HepG2 (cell line): ENCODE measurements around the gene RAPGEF2. TPM values are rescaled to one million over a fixed set of nuclear protein-coding genes. Genes with fewer than 3 reads are reported as not detected.

ENCODE experiments used
- ATAC-seq: fragments of 200-7000 bp; cut with Tn5 transposase; 3 replicates; pipeline ENCODE4 v1.9.1; 2020; ENCODE audit warnings: mild to moderate bottlenecking, moderate library complexity
- BruUV-seq: library from RNA; stranded (reverse); fragments of 400-500 nt; replicated peaks from 2 replicates; lab custom pipeline; 2021; lab: Mats Ljungman, UMichigan
- CTCF ChIA-PET: fragments of 300-600 bp; formaldehyde crosslinking; extraction: SDS; loops from one replicate; lab custom pipeline; 2021; ENCODE audit warnings: low total read pairs, inconsistent platforms, low intra/inter-chr PET ratio; lab: Yijun Ruan, JAX
- POLR2A ChIA-PET: fragments of 350-600 bp; sonication (Branson Sonifier 250); formaldehyde crosslinking; loops from one replicate; lab custom pipeline; 2020; ENCODE audit warnings: antibody characterized with exemption, inconsistent platforms; lab: Yijun Ruan, JAX
- DNase-seq: peaks from one replicate; pipeline ENCODE4 v3.0.0-alpha.2; 2015; ENCODE audit warnings: low spot score
- FAIRE-seq: peaks from 3 replicates; lab custom pipeline; 2011; peaks lifted over from hg19 to GRCh38; lab: Jason Lieb, UNC
- H2AFZ ChIP-seq: one replicate; pipeline ENCODE4 v1.6.1; 2011; ENCODE audit warnings: low read length, inconsistent platforms
- H3K27ac ChIP-seq: fragments of 300-600 bp; 3 replicates; pipeline ENCODE4 v1.8.0; 2011; ENCODE audit warnings: mixed run types, mild to moderate bottlenecking, mixed read lengths, low read length, inconsistent platforms; ENCODE audit not compliant: insufficient read depth; ENCODE audit errors: extremely low read length
- H3K27me3 ChIP-seq, 2 experiments: fragments of 200-600 bp in 1 of 2; 2 replicates in 1 of 2; 3 replicates in 1 of 2; pipeline versions ENCODE4 v1.6.0 to v1.8.0; 2011; ENCODE audit warnings: low read length in 2 of 2, mild to moderate bottlenecking in 2 of 2, moderate library complexity in 2 of 2, inconsistent platforms in 1 of 2; ENCODE audit not compliant: insufficient read depth in 2 of 2, control insufficient read depth in 1 of 2
- H3K36me3 ChIP-seq, 2 experiments: fragments of 200-600 bp in 1 of 2; replicated peaks in 1 of 2; 2 replicates in 1 of 2; 3 replicates in 1 of 2; pipeline versions ENCODE4 v1.5.1 to v1.8.0; 2011; ENCODE audit warnings: low read length in 2 of 2, inconsistent platforms in 1 of 2; ENCODE audit not compliant: insufficient read depth in 2 of 2, control insufficient read depth in 1 of 2
- H3K4me1 ChIP-seq: 2 replicates; pipeline ENCODE4 v1.5.1; 2012; ENCODE audit warnings: low read length, inconsistent platforms; ENCODE audit not compliant: insufficient read depth
- H3K4me2 ChIP-seq: 2 replicates; pipeline ENCODE4 v1.6.0; 2011; ENCODE audit warnings: low read depth, low read length, inconsistent platforms
- H3K4me3 ChIP-seq, 3 experiments: fragments of 200-600 bp in 1 of 3; sonication (generic), shearing (Covaris generic) in 1 of 3; replicated peaks in 1 of 3; 2 replicates each; pipeline ENCODE4 v1.5.1; 2011 to 2016; ENCODE audit warnings: low read length in 3 of 3, inconsistent platforms in 2 of 3, low read depth in 2 of 3, mild to moderate bottlenecking in 2 of 3, control low read depth in 1 of 3, mixed read lengths in 1 of 3; ENCODE audit not compliant: insufficient read depth in 1 of 3
- H3K79me2 ChIP-seq: one replicate; pipeline ENCODE4 v1.6.1; 2011; ENCODE audit warnings: low read length, inconsistent platforms; ENCODE audit not compliant: insufficient read depth
- H3K9ac ChIP-seq: 2 replicates; pipeline ENCODE4 v1.6.0; 2011; ENCODE audit warnings: mild to moderate bottlenecking, low read depth, low read length, inconsistent platforms; ENCODE audit not compliant: insufficient read depth
- H3K9me3 ChIP-seq: 2 replicates; pipeline ENCODE4 v1.5.1; 2012; ENCODE audit warnings: mild to moderate bottlenecking, low read length
- H4K20me1 ChIP-seq: 2 replicates; pipeline ENCODE4 v1.6.0; 2011; ENCODE audit warnings: inconsistent platforms, mild to moderate bottlenecking, low read length, moderate library complexity; ENCODE audit not compliant: insufficient read depth
- HIVEP1 ChIP-seq: sonication (generic); formaldehyde crosslinking; IDR thresholded peaks from 2 replicates; pipeline ENCODE4 v1.4.0; 2020; ENCODE audit warnings: mild to moderate bottlenecking, missing genetic modification reagents
- JARID2 ChIP-seq: sonication (generic); formaldehyde crosslinking; IDR thresholded peaks from 2 replicates; pipeline ENCODE4 v1.8.1; 2023; ENCODE audit warnings: missing genetic modification reagents, inconsistent platforms; ENCODE audit not compliant: insufficient replicate concordance
- NONO ChIP-seq, 2 experiments: fragments of 450-650 bp in 1 of 2; sonication (generic) in 1 of 2; formaldehyde crosslinking in 1 of 2; IDR thresholded peaks in 1 of 2; conservative IDR thresholded peaks in 1 of 2; 2 replicates each; pipeline versions ENCODE4 v1.6.1 to v1.8.0; 2017 to 2022; ENCODE audit warnings: mild to moderate bottlenecking in 1 of 2, missing genetic modification reagents in 1 of 2, moderate library complexity in 1 of 2
- PHF8 ChIP-seq: sonication (generic); formaldehyde crosslinking; IDR thresholded peaks from 2 replicates; pipeline ENCODE4 v1.5.0; 2020; ENCODE audit warnings: missing genetic modification reagents
- REXO4 ChIP-seq: sonication (generic); formaldehyde crosslinking; IDR thresholded peaks from 2 replicates; pipeline ENCODE4 v1.8.0; 2022; ENCODE audit warnings: missing genetic modification reagents, mild to moderate bottlenecking, borderline replicate concordance
- SP5 ChIP-seq: IDR thresholded peaks from 2 replicates; pipeline ENCODE4 v1.6.1; 2016; ENCODE audit warnings: low read depth, borderline replicate concordance
- U2AF2 ChIP-seq: fragments of 200-400 bp; formaldehyde crosslinking; IDR thresholded peaks from 2 replicates; pipeline ENCODE4 v1.6.1; 2017; ENCODE audit warnings: low read depth, mild to moderate bottlenecking, low read length
- WGBS: methylation state at CpG from one replicate; pipeline ENCODE4 v1.1.6; 2017; ENCODE audit warnings: low lambda C conversion rate; 5-methylcytosine and 5-hydroxymethylcytosine counted together
- in situ Hi-C: cut with HindIII; loops from 2 replicates; pipeline ENCODE4 v1.10.0; 2017; ENCODE audit warnings: low pct_unique_long_range_greater_than_20kb; ENCODE audit not compliant: extremely low pct_ligation_motif_present
- intact Hi-C: fragments of 100-400 bp; cut with micrococcal nuclease; formaldehyde crosslinking; loops from one replicate; pipeline ENCODE4 v1.10.0; 2022; ENCODE audit not compliant: unreplicated experiment
- polyA plus RNA-seq, 8 experiments: library from polyadenylated mRNA; depleted of rRNA in 3 of 8; stranded (reverse) in 7 of 8; unstranded in 1 of 8; fragments of >200 nt; fragmentation: Illumina TruSeq in 4 of 8; extraction: Trizol in 4 of 8; gene quantifications; 2 replicates each; pipeline versions ENCODE4 v1.2.1 to v1.2.3, GENCODE V29; 2011 to 2016; ENCODE audit warnings: low read depth in 4 of 8, missing spikeins in 1 of 8, mixed read lengths in 1 of 8; ENCODE audit not compliant: insufficient read depth in 1 of 8
- total RNA-seq, 5 experiments: library from RNA; depleted of rRNA; stranded (reverse); fragments of >200 nt; fragmentation: Illumina TruSeq; extraction: Trizol; gene quantifications; 2 replicates each; pipeline ENCODE4 v1.2.3, GENCODE V29; 2016; ENCODE audit warnings: low read depth in 1 of 5
- TF ChIP-seq, protein P1 (sequence below): sonication (generic); formaldehyde crosslinking; IDR thresholded peaks from 2 replicates; pipeline ENCODE4 v1.4.0; 2020; ENCODE audit warnings: mild to moderate bottlenecking, missing genetic modification reagents
- TF ChIP-seq, protein P2 (sequence below): sonication (generic); formaldehyde crosslinking; IDR thresholded peaks from 2 replicates; pipeline ENCODE4 v1.4.0; 2020; ENCODE audit warnings: mild to moderate bottlenecking, low read depth, missing genetic modification reagents

The RAPGEF2 gene
- total and polyA plus RNA-seq, 2 of the 13 experiments (the other 11 are each of a cell fraction or from before 2014, with no cell fraction given), result 19.2 to 23.0 TPM

DNA sequence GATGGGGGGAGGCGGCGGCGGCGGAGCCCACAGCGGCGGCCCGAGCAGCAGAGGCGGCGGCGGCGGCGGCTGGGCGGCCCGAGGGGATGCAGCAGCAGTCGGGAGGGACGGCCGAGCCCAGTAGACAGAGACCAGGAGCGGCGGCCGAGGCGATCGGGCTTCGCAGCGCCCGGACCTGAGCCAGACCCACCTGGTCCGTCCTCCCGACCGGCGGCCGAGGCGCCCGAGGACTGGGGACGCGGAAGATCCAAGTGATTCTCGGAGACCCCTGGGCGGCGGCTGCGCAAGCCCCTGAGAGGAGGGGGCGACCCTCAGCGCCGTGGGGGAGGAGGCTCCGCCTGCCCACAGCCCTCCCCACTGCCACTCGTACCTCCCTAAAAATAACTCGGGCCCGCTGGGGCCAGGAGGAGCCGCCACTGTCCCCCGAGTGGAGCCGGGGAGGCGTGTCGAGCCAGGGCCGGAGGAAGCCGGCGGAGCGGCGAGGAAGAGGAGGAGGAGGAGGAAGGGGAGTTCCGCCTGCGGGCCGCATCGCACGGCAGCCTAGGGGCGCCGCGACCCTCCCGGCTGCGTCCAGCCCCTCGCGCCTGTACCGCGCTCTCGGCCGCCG is 608 bp downstream of the RAPGEF2 start (continued):
- TF ChIP-seq, protein P1, sequence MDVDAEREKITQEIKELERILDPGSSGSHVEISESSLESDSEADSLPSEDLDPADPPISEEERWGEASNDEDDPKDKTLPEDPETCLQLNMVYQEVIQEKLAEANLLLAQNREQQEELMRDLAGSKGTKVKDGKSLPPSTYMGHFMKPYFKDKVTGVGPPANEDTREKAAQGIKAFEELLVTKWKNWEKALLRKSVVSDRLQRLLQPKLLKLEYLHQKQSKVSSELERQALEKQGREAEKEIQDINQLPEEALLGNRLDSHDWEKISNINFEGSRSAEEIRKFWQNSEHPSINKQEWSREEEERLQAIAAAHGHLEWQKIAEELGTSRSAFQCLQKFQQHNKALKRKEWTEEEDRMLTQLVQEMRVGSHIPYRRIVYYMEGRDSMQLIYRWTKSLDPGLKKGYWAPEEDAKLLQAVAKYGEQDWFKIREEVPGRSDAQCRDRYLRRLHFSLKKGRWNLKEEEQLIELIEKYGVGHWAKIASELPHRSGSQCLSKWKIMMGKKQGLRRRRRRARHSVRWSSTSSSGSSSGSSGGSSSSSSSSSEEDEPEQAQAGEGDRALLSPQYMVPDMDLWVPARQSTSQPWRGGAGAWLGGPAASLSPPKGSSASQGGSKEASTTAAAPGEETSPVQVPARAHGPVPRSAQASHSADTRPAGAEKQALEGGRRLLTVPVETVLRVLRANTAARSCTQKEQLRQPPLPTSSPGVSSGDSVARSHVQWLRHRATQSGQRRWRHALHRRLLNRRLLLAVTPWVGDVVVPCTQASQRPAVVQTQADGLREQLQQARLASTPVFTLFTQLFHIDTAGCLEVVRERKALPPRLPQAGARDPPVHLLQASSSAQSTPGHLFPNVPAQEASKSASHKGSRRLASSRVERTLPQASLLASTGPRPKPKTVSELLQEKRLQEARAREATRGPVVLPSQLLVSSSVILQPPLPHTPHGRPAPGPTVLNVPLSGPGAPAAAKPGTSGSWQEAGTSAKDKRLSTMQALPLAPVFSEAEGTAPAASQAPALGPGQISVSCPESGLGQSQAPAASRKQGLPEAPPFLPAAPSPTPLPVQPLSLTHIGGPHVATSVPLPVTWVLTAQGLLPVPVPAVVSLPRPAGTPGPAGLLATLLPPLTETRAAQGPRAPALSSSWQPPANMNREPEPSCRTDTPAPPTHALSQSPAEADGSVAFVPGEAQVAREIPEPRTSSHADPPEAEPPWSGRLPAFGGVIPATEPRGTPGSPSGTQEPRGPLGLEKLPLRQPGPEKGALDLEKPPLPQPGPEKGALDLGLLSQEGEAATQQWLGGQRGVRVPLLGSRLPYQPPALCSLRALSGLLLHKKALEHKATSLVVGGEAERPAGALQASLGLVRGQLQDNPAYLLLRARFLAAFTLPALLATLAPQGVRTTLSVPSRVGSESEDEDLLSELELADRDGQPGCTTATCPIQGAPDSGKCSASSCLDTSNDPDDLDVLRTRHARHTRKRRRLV (CRISPR knock-in tag), result no peak
- TF ChIP-seq REXO4 (CRISPR knock-in tag), result no peak
- no peak for TF ChIP-seq U2AF2

- Histone ChIP-seq H3K9me3 (no peaks in the 10 kb centered on the region), H3K27ac (peak overlapping the region; percentile 67), H3K36me3 (no peaks in the 10 kb centered on the region), H3K4me1 (peaks cover 54% of the 10 kb centered on the region), H3K4me3 (peak overlapping the region; percentile 93 to 99 (median 96)), H3K9ac (peak overlapping the region; percentile 73), H2AFZ (no peak overlapping the region), H3K4me2 (peak overlapping the region; percentile 83), H3K27me3 (no peaks in the 10 kb centered on the region; a peak in 1 of 5 replicates), H3K79me2 (peaks cover 58% of the 10 kb centered on the region), H4K20me1 (peaks cover 10% of the 10 kb centered on the region; the same call in 1 of the 2 replicates)
- BruUV-seq, result no TSS peak
- ATAC-seq (peak; percentile 38), FAIRE-seq (peak; percentile 57), DNase-seq (peak; percentile 48)
- in situ Hi-C loops, result loop anchor here (10.0 kb wide), 1 partner anchor 70 kb away; no protein-coding TSS in a partner anchor
- WGBS, result 0% methylated on average over 9 of the region's 9 CpGs
- intact Hi-C loops, result loop anchor here (1.0 to 10.0 kb wide), 4 partner anchors 70 to 380 kb away; partner anchors contain the start of gene PPID
- ChIA-PET POLR2A (no interaction called here), CTCF (interaction anchor here (1.3 kb wide), 1 partner anchor 71 kb away, joined by 3 read pairs; no protein-coding TSS in a partner anchor)
- no peak for TF ChIP-seq NONO (IDR thresholded peaks at IDR 0.05)
- peak; percentile 55; the same call in 1 of the 2 replicates for TF ChIP-seq NONO (CRISPR knock-in tag; conservative IDR thresholded peaks at IDR 0.05)
- no peak for TF ChIP-seq SP5
- TF ChIP-seq REXO4 (CRISPR knock-in tag), result no peak
- TF ChIP-seq PHF8, result peak; percentile 15; the same call in 1 of the 2 replicates
- TF ChIP-seq, protein P2, sequence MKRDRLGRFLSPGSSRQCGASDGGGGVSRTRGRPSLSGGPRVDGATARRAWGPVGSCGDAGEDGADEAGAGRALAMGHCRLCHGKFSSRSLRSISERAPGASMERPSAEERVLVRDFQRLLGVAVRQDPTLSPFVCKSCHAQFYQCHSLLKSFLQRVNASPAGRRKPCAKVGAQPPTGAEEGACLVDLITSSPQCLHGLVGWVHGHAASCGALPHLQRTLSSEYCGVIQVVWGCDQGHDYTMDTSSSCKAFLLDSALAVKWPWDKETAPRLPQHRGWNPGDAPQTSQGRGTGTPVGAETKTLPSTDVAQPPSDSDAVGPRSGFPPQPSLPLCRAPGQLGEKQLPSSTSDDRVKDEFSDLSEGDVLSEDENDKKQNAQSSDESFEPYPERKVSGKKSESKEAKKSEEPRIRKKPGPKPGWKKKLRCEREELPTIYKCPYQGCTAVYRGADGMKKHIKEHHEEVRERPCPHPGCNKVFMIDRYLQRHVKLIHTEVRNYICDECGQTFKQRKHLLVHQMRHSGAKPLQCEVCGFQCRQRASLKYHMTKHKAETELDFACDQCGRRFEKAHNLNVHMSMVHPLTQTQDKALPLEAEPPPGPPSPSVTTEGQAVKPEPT (CRISPR knock-in tag), result no peak
- TF ChIP-seq JARID2, result no peak
- TF ChIP-seq HIVEP1, result no peak
Measured at GRCh38 chr4:159104694-159105414, 2.0 kb downstream of the RAPGEF2 start.
